ENCODE results near the gene RAPGEF5. TPM values are rescaled to one million over a fixed set of nuclear protein-coding genes. Genes with fewer than 3 reads are reported as not detected.

Gene RAPGEF5
- total and polyA plus RNA-seq, 10 of the 15 experiments (the other 5 are each of a cell fraction or from before 2014, with no cell fraction given) = 0.38 to 4.0 (median 1.6) TPM; not detected in 1

- H4K20me1 ChIP-seq (ENCODE audit: control insufficient read depth, insufficient read depth) = no peaks in the 10 kb centered on the region
- TF ChIP-seq RB1 (IDR thresholded peaks at IDR 0.05; ENCODE audit: borderline replicate concordance) (no peak), IKZF2 (IDR thresholded peaks at IDR 0.05) (no peak), STAT1 (conservative IDR thresholded peaks at IDR 0.05) (no peak), MTA3 (IDR thresholded peaks at IDR 0.05; ENCODE audit: borderline replicate concordance, low read length) (no peak), SUPT20H (IDR thresholded peaks at IDR 0.05; ENCODE audit: borderline replicate concordance, control insufficient read depth, low read depth, low read length) (no peak), NFYA (IDR thresholded peaks at IDR 0.05; ENCODE audit: borderline replicate concordance, low read depth, low read length) (no peak), ZBTB40 (IDR thresholded peaks at IDR 0.05; ENCODE audit: borderline replicate concordance) (no peak), PAX8 (IDR thresholded peaks at IDR 0.05) (no peak)
- POLR2A ChIA-PET = no interaction called here
- RAD21 ChIA-PET (ENCODE audit: unreplicated experiment) = interaction anchor here (0.5 kb wide), 1 partner anchor 43 kb away, joined by 3 read pairs; no protein-coding TSS in a partner anchor
- SMC1A ChIA-PET (ENCODE audit: uncharacterized antibody, unreplicated experiment) = interaction anchor here (1.3 kb wide), 1 partner anchor 289 kb away, joined by 3 read pairs; no protein-coding TSS in a partner anchor
- intact Hi-C loops (cut with micrococcal nuclease; ENCODE audit: unreplicated experiment) (no loop called here), in situ Hi-C loops (cut with MboI) (no loop called here)
- DNase-seq (ENCODE audit: low read depth, low spot score) = no peak
- peaks cover 17% of the 10 kb centered on the region for H3K4me1 ChIP-seq (ENCODE audit: control insufficient read depth, insufficient read depth, low read length)
- no peak overlapping the region for H3K9ac ChIP-seq (ENCODE audit: control insufficient read depth, insufficient read depth, low read length)
- no peak for ATAC-seq
- no peak for FAIRE-seq
- CTCF ChIA-PET = no interaction called here
- H3K27me3 ChIP-seq (replicated peaks in 1 of 2; ENCODE audit: control insufficient read depth in 2 of 2, insufficient read depth in 2 of 2, low read length in 1 of 2) = no peaks in the 10 kb centered on the region
- no peaks in the 10 kb centered on the region for H3K79me2 ChIP-seq (ENCODE audit: control insufficient read depth, insufficient read depth, low read length)
- H2AFZ ChIP-seq (ENCODE audit: control insufficient read depth, low read depth, low read length) = no peak overlapping the region
- no peaks in the 10 kb centered on the region; the same call in 2 of the 3 replicates for H3K9me3 ChIP-seq (replicated peaks; ENCODE audit: control insufficient read depth, insufficient read depth, low read length)
- no peak overlapping the region for H3K4me2 ChIP-seq (ENCODE audit: control insufficient read depth, insufficient read depth)
- no peak overlapping the region for H3K27ac ChIP-seq (ENCODE audit: control insufficient read depth, insufficient read depth)
- no TSS peak for BruUV-seq (replicated peaks)
- H3K4me3 ChIP-seq = no peak overlapping the region
- no peaks in the 10 kb centered on the region for H3K36me3 ChIP-seq (ENCODE audit: control insufficient read depth in 2 of 2, insufficient read depth in 2 of 2, low read length in 1 of 2)
Observed at GRCh38 chr7:22399091-22399490, 42.1 kb upstream of the RAPGEF5 start.

Data from GM12878 (cell line).